ENCODE data around the gene DGLUCY. TPM values are rescaled to one million over a fixed set of nuclear protein-coding genes. Genes with fewer than 3 reads are reported as not detected.
"Not testable (repeated sequence)": the region's sequence is repeated elsewhere in the genome, so short reads cannot be mapped to it uniquely, and the experiment has no call there.

DGLUCY gene
- total and polyA plus RNA-seq, 2 of the 8 experiments (the other 6 are each of a cell fraction or from before 2014, with no cell fraction given): 24.9 to 31.8 TPM

GRCh38 chr14:91097657-91098056, 16.2 kb upstream of the DGLUCY start:
- H3K4ac ChIP-seq (replicated peaks; ENCODE audit: insufficient read length, low read depth, low read length); H3K4me3 ChIP-seq (ENCODE audit: extremely low read depth in 1 of 4, insufficient read depth in 2 of 4, low read depth in 3 of 4, low read length in 4 of 4); H3K27ac ChIP-seq (ENCODE audit: low read depth, low read length); H3K36me3 ChIP-seq (ENCODE audit: control insufficient read depth in 2 of 4, insufficient read depth in 4 of 4, low read length in 3 of 4); H3K79me2 ChIP-seq (ENCODE audit: control insufficient read depth in 1 of 2, insufficient read depth in 2 of 2, low read length in 2 of 2); H2AFZ ChIP-seq (ENCODE audit: low read length); H2BK15ac ChIP-seq (ENCODE audit: low read length); H2BK20ac ChIP-seq (ENCODE audit: low read length); H3K79me1 ChIP-seq (ENCODE audit: low read depth, low read length); H2BK120ac ChIP-seq (replicated peaks; ENCODE audit: low read depth, low read length); H4K5ac ChIP-seq (ENCODE audit: insufficient read length, low read depth, low read length); H3K9ac ChIP-seq (replicated peaks in 1 of 4; ENCODE audit: extremely low read depth in 1 of 4, low read depth in 3 of 4, low read length in 3 of 4); H3K14ac ChIP-seq (ENCODE audit: insufficient read length); DNase-seq (ENCODE audit: low read depth in 1 of 2, low spot score in 2 of 2); H3K4me1 ChIP-seq (replicated peaks in 1 of 4; ENCODE audit: control insufficient read depth in 3 of 4, insufficient read depth in 4 of 4, low read length in 3 of 4); H3K18ac ChIP-seq (ENCODE audit: extremely low read depth, low read length); H3K9me3 ChIP-seq (ENCODE audit: insufficient read depth in 2 of 2, low read depth in 1 of 2, low read length in 1 of 2); H4K8ac ChIP-seq (ENCODE audit: extremely low read depth, insufficient read depth, low read length); H3K56ac ChIP-seq (replicated peaks; ENCODE audit: insufficient read length, low read depth, low read length); H2BK5ac ChIP-seq (ENCODE audit: low read depth, low read length); H2AK5ac ChIP-seq (ENCODE audit: low read depth, low read length); H4K20me1 ChIP-seq (replicated peaks in 1 of 2; ENCODE audit: control insufficient read depth in 1 of 2, insufficient read depth in 2 of 2, low read length in 2 of 2); H3K4me2 ChIP-seq (ENCODE audit: insufficient read depth in 1 of 2, low read depth in 2 of 2, low read length in 2 of 2); FAIRE-seq; H3K27me3 ChIP-seq (replicated peaks in 1 of 4; ENCODE audit: control insufficient read depth in 3 of 4, extremely low read depth in 1 of 4, insufficient read depth in 3 of 4, low read length in 3 of 4); H3K23me2 ChIP-seq (ENCODE audit: low read depth, low read length); H3K23ac ChIP-seq (ENCODE audit: insufficient read length); H4K91ac ChIP-seq (replicated peaks; ENCODE audit: insufficient read length, low read length); H2BK12ac ChIP-seq (ENCODE audit: low read depth, low read length): not testable (repeated sequence)
- ChIA-PET POLR2A (ENCODE audit: partially characterized antibody) (interaction anchor here (1.5 to 3.9 kb wide), 3 partner anchors 9 to 20 kb away, joined by 3 to 21 read pairs (median 5); partner anchors contain the start of gene DGLUCY), CTCF (ENCODE audit: partially characterized antibody) (interaction anchor here (1.2 to 3.2 kb wide), 4 partner anchors 10 to 42 kb away, joined by 3 to 11 read pairs (median 8); no protein-coding TSS in a partner anchor)
- WGBS, 2 experiments (ENCODE audit: extremely low coverage in 1 of 2, insufficient coverage in 1 of 2, insufficient read length in 1 of 2, insufficient replicate concordance in 2 of 2, low coverage in 1 of 2, low lambda C conversion rate in 2 of 2, missing lambda C conversion rate in 1 of 2): 73% methylated on average over 3 of the region's 5 CpGs; no CpG with 5 or more reads in 1 of the 2 experiments
